WERI-Rb-1 (cell line): ENCODE results near the gene SPON1.

Experiments used
- DNase-seq: peaks from one replicate; pipeline ENCODE4 v3.0.0-alpha.2; 2020
- H3K27ac ChIP-seq: fragments of 250-450 bp; sonication (Bioruptor Pico); 2 replicates; pipeline ENCODE4 v1.5.1; 2020; ENCODE audit warnings: mild to moderate bottlenecking, moderate library complexity
- H3K27me3 ChIP-seq: fragments of 250-450 bp; sonication (Bioruptor Pico); 2 replicates; pipeline ENCODE4 v1.5.1; 2021; ENCODE audit warnings: mild to moderate bottlenecking, low read depth, moderate library complexity; ENCODE audit not compliant: insufficient read depth, severe bottlenecking
- H3K36me3 ChIP-seq: fragments of 250-450 bp; sonication (Bioruptor Pico); 2 replicates; pipeline ENCODE4 v1.5.1; 2020; ENCODE audit warnings: mild to moderate bottlenecking, moderate library complexity
- H3K4me3 ChIP-seq: 2 replicates; pipeline ENCODE4 v1.5.1; 2011; ENCODE audit warnings: low read depth, mild to moderate bottlenecking, control low read depth, low read length
- H3K9me3 ChIP-seq: fragments of 250-450 bp; sonication (Bioruptor Pico); 2 replicates; pipeline ENCODE4 v1.5.1; 2021; ENCODE audit warnings: mild to moderate bottlenecking, moderate library complexity; ENCODE audit not compliant: severe bottlenecking
- CTCF ChIP-seq: IDR thresholded peaks from 2 replicates; pipeline ENCODE4 v1.5.1; 2011; ENCODE audit warnings: low read depth, mild to moderate bottlenecking, control low read depth, inconsistent platforms, low read length

SPON1 gene

DNA sequence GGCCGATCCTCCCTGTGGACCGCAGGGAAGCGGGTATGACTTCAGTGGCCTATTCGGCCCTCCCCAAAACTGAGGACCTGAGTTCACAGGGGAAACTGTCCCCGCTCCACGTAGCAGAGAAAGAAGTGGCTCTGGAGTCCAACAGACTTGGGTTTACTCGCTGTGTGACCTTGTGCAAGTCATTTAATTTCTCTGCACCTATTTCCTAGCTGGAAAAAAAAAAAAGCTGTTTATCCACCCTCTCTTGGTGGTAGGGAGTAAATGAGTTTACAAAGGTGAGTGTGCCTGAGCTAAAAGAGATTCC is 2.2 kb downstream of the SPON1 start:
- DNase-seq = no peak
- Histone ChIP-seq H3K27ac (no peak overlapping the region), H3K4me3 (no peak overlapping the region), H3K9me3 (no peaks in the 10 kb centered on the region), H3K36me3 (no peaks in the 10 kb centered on the region), H3K27me3 (peaks cover 38% of the 10 kb centered on the region)
- no peak for TF ChIP-seq CTCF

DNA sequence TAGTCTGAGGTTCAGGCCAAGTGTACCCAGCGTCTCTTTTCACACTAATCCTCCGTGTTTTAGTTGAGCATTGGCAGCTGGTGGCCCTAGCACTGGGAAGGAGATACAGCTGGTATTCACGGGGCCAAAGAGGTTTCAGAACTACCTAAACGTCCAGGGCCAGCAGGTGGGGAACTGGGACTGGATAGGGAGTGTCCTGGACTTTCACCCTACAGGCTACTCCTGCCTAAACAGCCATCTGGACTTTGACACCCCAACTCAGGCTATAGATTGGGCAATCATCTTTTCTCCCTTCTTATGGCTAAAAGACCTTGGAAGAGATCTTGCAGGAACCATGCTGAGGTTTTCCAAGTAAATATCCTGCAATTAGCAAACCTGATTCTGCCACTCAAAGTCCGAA is 2.8 kb downstream of the SPON1 start:
- Histone ChIP-seq H3K9me3 (no peaks in the 10 kb centered on the region), H3K4me3 (no peak overlapping the region), H3K27ac (no peak overlapping the region), H3K36me3 (no peaks in the 10 kb centered on the region), H3K27me3 (peaks cover 38% of the 10 kb centered on the region)
- TF ChIP-seq CTCF = no peak
- peak; percentile 27 for DNase-seq

- no peak for DNase-seq
- Histone ChIP-seq H3K4me3 (no peak overlapping the region), H3K9me3 (no peaks in the 10 kb centered on the region), H3K36me3 (no peaks in the 10 kb centered on the region), H3K27ac (no peak overlapping the region), H3K27me3 (peaks cover 32% of the 10 kb centered on the region)
- no peak for TF ChIP-seq CTCF
Observed at GRCh38 chr11:13966013-13966412, 3.5 kb downstream of the SPON1 start.

DNA sequence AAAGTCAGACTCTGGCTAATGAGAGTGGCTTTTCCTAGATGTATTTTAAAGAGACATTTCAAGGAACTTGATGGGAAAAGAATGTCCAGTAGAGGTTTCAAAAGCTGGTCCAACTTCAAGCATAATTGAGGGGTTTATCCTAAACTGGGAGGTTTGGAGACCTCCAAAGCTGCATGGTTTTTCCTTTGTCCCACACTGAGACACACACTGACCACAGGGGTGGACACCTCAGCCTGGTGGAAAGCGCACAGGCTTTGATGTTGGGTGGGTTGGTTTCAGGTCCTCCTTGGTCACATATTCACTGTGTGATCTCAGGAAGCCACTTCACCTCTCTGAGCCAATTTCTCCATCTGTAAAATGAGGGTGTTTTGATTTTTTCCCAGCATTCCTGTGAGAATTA is 4.0 kb downstream of the SPON1 start:
- Histone ChIP-seq H3K27ac (no peak overlapping the region), H3K27me3 (peaks cover 27% of the 10 kb centered on the region), H3K36me3 (no peaks in the 10 kb centered on the region), H3K9me3 (no peaks in the 10 kb centered on the region), H3K4me3 (no peak overlapping the region)
- DNase-seq = no peak
- TF ChIP-seq CTCF = no peak

GRCh38 chr11:13970986-13971385 is 8.5 kb downstream of the SPON1 start:
- H3K27ac ChIP-seq = no peak overlapping the region
- H3K27me3 ChIP-seq = no peaks in the 10 kb centered on the region
- no peaks in the 10 kb centered on the region for H3K36me3 ChIP-seq
- peak; percentile 79 for DNase-seq
- H3K9me3 ChIP-seq = no peaks in the 10 kb centered on the region
- H3K4me3 ChIP-seq = no peak overlapping the region
- peak; percentile 93 for TF ChIP-seq CTCF

- H3K4me3 ChIP-seq = no peak overlapping the region
- no peak for DNase-seq
- no peak overlapping the region for H3K27ac ChIP-seq
- no peaks in the 10 kb centered on the region for H3K9me3 ChIP-seq
- no peak for TF ChIP-seq CTCF
- no peaks in the 10 kb centered on the region for H3K36me3 ChIP-seq
- no peaks in the 10 kb centered on the region for H3K27me3 ChIP-seq
Observed at GRCh38 chr11:13972043-13972910, 9.8 kb downstream of the SPON1 start.
